HG03575 (cell line): ENCODE measurements around the gene LHX2.
"Not testable (repeated sequence)": the region's sequence is repeated elsewhere in the genome, so short reads cannot be mapped to it uniquely, and the experiment has no call there.

Source experiments
- ATAC-seq: cut with Tn5 transposase; IDR thresholded peaks from one replicate; pipeline ENCODE4 v1.9.1; 2021; ENCODE audit not compliant: unreplicated experiment, insufficient number of reproducible peaks, low FRiP score; ENCODE audit errors: extremely low read depth

The LHX2 gene

GRCh38 chr9:124011460-124012301 is at the start of gene LHX2:
LHX2 (plus strand) TSS chr9:124011768; CDS start chr9:124012349, 581 bp downstream.
- ATAC-seq = no peak

GRCh38 chr9:123964761-123965160 is 46.8 kb upstream of the LHX2 start:
- no peak for ATAC-seq

- ATAC-seq = no peak
These were observed 45.5 kb upstream of the LHX2 start for GRCh38 chr9:123965801-123966686.

- ATAC-seq = no peak
These were observed 44.2 kb upstream of the LHX2 start for GRCh38 chr9:123967323-123967722.

GRCh38 chr9:123972618-123973017 is 39.0 kb upstream of the LHX2 start:
- no peak for ATAC-seq

- no peak for ATAC-seq
These were observed 37.9 kb upstream of the LHX2 start for GRCh38 chr9:123973590-123974223.

- ATAC-seq = no peak
These were observed 37.1 kb upstream of the LHX2 start for GRCh38 chr9:123974471-123974870.

GRCh38 chr9:123975871-123976270 is 35.7 kb upstream of the LHX2 start:
- ATAC-seq = no peak

- ATAC-seq = not testable (repeated sequence)
These were observed 35.0 kb upstream of the LHX2 start for GRCh38 chr9:123976579-123976978.

- no peak for ATAC-seq
These were observed 32.6 kb upstream of the LHX2 start for GRCh38 chr9:123978981-123979380.

GRCh38 chr9:123982535-123982934 is 29.0 kb upstream of the LHX2 start:
- ATAC-seq = no peak

GRCh38 chr9:123983047-123983446 is 28.5 kb upstream of the LHX2 start:
- no peak for ATAC-seq

GRCh38 chr9:123984802-123985201 is 26.8 kb upstream of the LHX2 start:
- ATAC-seq = no peak

- no peak for ATAC-seq
These were observed 25.7 kb upstream of the LHX2 start for GRCh38 chr9:123985869-123986268.

- ATAC-seq = no peak
These were observed 21.1 kb upstream of the LHX2 start for GRCh38 chr9:123990427-123990826.

- not testable (repeated sequence) for ATAC-seq
These were observed 18.9 kb upstream of the LHX2 start for GRCh38 chr9:123992679-123993078.

- no peak for ATAC-seq
These were observed 14.7 kb upstream of the LHX2 start for GRCh38 chr9:123996731-123997421.

- no peak for ATAC-seq
These were observed 13.8 kb upstream of the LHX2 start for GRCh38 chr9:123997665-123998277.
